Activated naive CD8-positive, alpha-beta T cell treated with anti-CD3 and anti-CD28 coated beads, Interleukin-2, amount 10 ng/mL, durations not matched to agents 7 days and 5 days (primary cell): ENCODE measurements around the gene IL25. TPM values are rescaled to one million over a fixed set of nuclear protein-coding genes. Genes with fewer than 3 reads are reported as not detected.
"Not testable (repeated sequence)": the region's sequence is repeated elsewhere in the genome, so short reads cannot be mapped to it uniquely, and the experiment has no call there.

ENCODE experiments used
- ATAC-seq: fragments of 150-1000 bp; cut with Tn5 transposase; one replicate; pipeline ENCODE4 v1.10.0; 2021; ENCODE audit warnings: low read depth, moderate library complexity
- POLR2A ChIA-PET: fragments of 350-600 bp; sonication (Branson Sonifier 250); formaldehyde crosslinking; loops from one replicate; lab custom pipeline; 2021; ENCODE audit warnings: antibody characterized with exemption; lab: Charles Lee
- DNase-seq: peaks from one replicate; pipeline ENCODE4 v3.0.0; 2021
- H3K27ac Mint-ChIP-seq: one replicate; pipeline ENCODE4 v1.8.0; 2022; ENCODE audit warnings: mild to moderate bottlenecking, mixed read lengths
- H3K27me3 Mint-ChIP-seq: one replicate; pipeline ENCODE4 v1.8.0; 2022; ENCODE audit warnings: mild to moderate bottlenecking, moderate library complexity, mixed read lengths
- H3K36me3 Mint-ChIP-seq: one replicate; pipeline ENCODE4 v1.8.0; 2021; ENCODE audit warnings: mild to moderate bottlenecking, mixed read lengths
- H3K4me1 Mint-ChIP-seq: one replicate; pipeline ENCODE4 v1.8.0; 2021; ENCODE audit warnings: mixed read lengths
- H3K4me3 Mint-ChIP-seq: one replicate; pipeline ENCODE4 v1.8.0; 2022; ENCODE audit warnings: mild to moderate bottlenecking, moderate library complexity, mixed read lengths
- H3K9me3 Mint-ChIP-seq: one replicate; pipeline ENCODE4 v1.8.0; 2021; ENCODE audit warnings: mixed read lengths
- total RNA-seq, 2 experiments: library from RNA; stranded (reverse); gene quantifications; one replicate each; pipeline ENCODE4 v1.2.3, GENCODE V29; 2021

IL25 gene
- total RNA-seq, 2 experiments from 2014 or later = 0.39 TPM; not detected in 1

DNA sequence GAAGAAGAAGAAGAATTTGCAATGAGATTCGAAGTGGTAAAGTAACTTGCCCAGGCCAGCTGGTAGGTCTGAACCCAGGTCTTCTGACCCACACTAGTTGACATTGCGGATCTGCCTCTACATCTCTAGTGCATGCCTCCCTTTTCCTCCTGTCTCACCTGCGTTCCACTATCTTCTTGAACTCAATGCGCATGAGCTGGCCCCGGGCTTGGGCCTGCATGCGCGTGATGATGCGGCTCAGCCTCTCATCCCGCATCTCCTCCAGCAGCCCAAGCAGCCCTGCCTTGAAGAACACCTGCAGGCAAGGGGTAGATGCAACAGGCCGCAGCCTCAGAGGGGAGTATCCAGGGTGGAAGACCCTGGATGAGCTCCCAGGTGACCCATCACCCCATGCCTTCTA is 23.5 kb downstream of the IL25 start:
- POLR2A ChIA-PET = no interaction called here
- Mint-ChIP-seq H3K4me3 (no peak overlapping the region), H3K27ac (no peak overlapping the region)

GRCh38 chr14:23396781-23397407 is 24.3 kb downstream of the IL25 start:
- H3K4me1 Mint-ChIP-seq = no peaks in the 10 kb centered on the region
- POLR2A ChIA-PET = no interaction called here
- ATAC-seq = no peak
- no peaks in the 10 kb centered on the region for H3K36me3 Mint-ChIP-seq
- no peak overlapping the region for H3K27ac Mint-ChIP-seq
- peaks cover 2% of the 10 kb centered on the region for H3K27me3 Mint-ChIP-seq
- no peak overlapping the region for H3K4me3 Mint-ChIP-seq
- DNase-seq = no peak
- no peaks in the 10 kb centered on the region for H3K9me3 Mint-ChIP-seq

More for the DNA sequence above, 23.5 kb downstream of the IL25 start:
- no peaks in the 10 kb centered on the region for H3K36me3 Mint-ChIP-seq
- no peaks in the 10 kb centered on the region for H3K9me3 Mint-ChIP-seq
- H3K4me1 Mint-ChIP-seq = no peaks in the 10 kb centered on the region
- no peak for ATAC-seq
- DNase-seq = no peak
- H3K27me3 Mint-ChIP-seq = peaks cover 2% of the 10 kb centered on the region

GRCh38 chr14:23398348-23398747 is 25.7 kb downstream of the IL25 start:
- Mint-ChIP-seq H3K27ac (no peak overlapping the region), H3K36me3 (no peaks in the 10 kb centered on the region), H3K4me1 (no peaks in the 10 kb centered on the region), H3K27me3 (no peaks in the 10 kb centered on the region), H3K4me3 (no peak overlapping the region), H3K9me3 (no peaks in the 10 kb centered on the region)
- POLR2A ChIA-PET = no interaction called here
- ATAC-seq (no peak), DNase-seq (no peak)

GRCh38 chr14:23399136-23399535 is 26.5 kb downstream of the IL25 start:
- Mint-ChIP-seq H3K27me3 (peaks cover 3% of the 10 kb centered on the region), H3K4me3 (no peak overlapping the region), H3K4me1 (no peaks in the 10 kb centered on the region), H3K9me3 (no peaks in the 10 kb centered on the region), H3K27ac (no peak overlapping the region), H3K36me3 (no peaks in the 10 kb centered on the region)
- POLR2A ChIA-PET = no interaction called here
- no peak for DNase-seq
- ATAC-seq = no peak

GRCh38 chr14:23399591-23399990 is 27.0 kb downstream of the IL25 start:
- H3K4me3 Mint-ChIP-seq = no peak overlapping the region
- no peaks in the 10 kb centered on the region for H3K36me3 Mint-ChIP-seq
- H3K4me1 Mint-ChIP-seq = no peaks in the 10 kb centered on the region
- H3K9me3 Mint-ChIP-seq = no peaks in the 10 kb centered on the region
- DNase-seq = no peak
- no peak for ATAC-seq
- peaks cover 3% of the 10 kb centered on the region for H3K27me3 Mint-ChIP-seq
- H3K27ac Mint-ChIP-seq = no peak overlapping the region
- POLR2A ChIA-PET = no interaction called here

DNA sequence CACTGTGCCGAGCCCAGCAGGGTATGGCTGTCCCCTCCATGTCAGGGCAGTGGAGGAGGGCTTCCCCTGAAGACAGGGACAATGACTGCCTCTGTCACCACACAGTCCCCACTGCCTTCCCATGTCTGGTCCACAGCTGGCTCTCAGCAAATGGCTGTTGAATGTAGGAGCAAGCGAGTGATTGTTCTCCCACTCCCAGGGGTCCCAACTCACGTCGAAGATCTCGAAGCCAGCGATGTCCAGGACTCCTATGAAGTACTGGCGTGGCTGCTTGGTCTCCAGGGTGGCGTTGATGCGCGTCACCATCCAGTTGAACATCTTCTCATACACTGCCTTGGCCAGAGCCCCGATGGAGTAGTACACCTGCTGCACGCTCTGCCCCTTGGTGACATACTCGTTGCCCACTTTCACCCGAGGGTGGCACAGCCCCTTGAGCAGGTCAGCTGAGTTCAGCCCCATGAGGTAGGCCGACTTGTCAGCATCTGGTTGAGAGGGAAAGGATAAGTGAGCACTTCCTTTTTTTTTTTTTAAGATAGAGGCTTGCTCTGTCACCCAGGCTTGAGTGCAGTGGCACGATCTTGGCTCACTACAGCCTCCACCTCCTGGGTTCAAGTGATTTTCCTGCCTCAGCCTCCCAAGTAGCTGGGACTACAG is 28.0 kb downstream of the IL25 start:
- H3K9me3 Mint-ChIP-seq, H3K27me3 Mint-ChIP-seq, POLR2A ChIA-PET, DNase-seq, H3K4me3 Mint-ChIP-seq, H3K27ac Mint-ChIP-seq, ATAC-seq, H3K36me3 Mint-ChIP-seq, H3K4me1 Mint-ChIP-seq: not testable (repeated sequence)

DNA sequence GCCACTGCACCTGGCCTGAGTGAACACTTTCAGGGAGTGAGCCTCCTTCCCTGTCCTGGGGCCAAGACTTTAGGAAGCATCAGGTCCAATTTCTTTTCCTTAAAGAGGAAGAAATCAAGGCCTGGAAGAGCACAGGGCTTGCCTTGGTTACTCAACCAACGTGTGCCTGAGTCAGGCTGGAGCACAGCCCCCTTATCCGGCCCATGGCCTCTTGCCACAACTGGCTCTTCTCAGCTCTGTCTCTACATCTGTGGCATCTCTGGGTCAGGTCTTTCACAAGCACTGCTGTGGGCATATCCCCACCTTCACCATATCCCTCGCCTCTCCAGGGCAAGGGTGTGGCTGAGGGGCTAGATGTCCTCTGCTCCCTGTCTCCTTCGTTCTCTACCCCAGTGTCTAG is 28.7 kb downstream of the IL25 start:
- no peak overlapping the region for H3K27ac Mint-ChIP-seq
- ATAC-seq (no peak), DNase-seq (no peak)
- H3K9me3 Mint-ChIP-seq = no peaks in the 10 kb centered on the region
- H3K4me1 Mint-ChIP-seq = no peaks in the 10 kb centered on the region
- H3K27me3 Mint-ChIP-seq = peaks cover 5% of the 10 kb centered on the region
- H3K4me3 Mint-ChIP-seq = no peak overlapping the region
- POLR2A ChIA-PET = no interaction called here
- no peaks in the 10 kb centered on the region for H3K36me3 Mint-ChIP-seq

GRCh38 chr14:23402296-23403138 is 29.9 kb downstream of the IL25 start:
- H3K27ac Mint-ChIP-seq = no peak overlapping the region
- no peaks in the 10 kb centered on the region for H3K4me1 Mint-ChIP-seq
- H3K27me3 Mint-ChIP-seq = peaks cover 7% of the 10 kb centered on the region
- no peak overlapping the region for H3K4me3 Mint-ChIP-seq
- ATAC-seq (no peak), DNase-seq (no peak)
- no peaks in the 10 kb centered on the region for H3K9me3 Mint-ChIP-seq
- no peaks in the 10 kb centered on the region for H3K36me3 Mint-ChIP-seq
- POLR2A ChIA-PET = no interaction called here

GRCh38 chr14:23403139-23403438 is 30.5 kb downstream of the IL25 start:
- Mint-ChIP-seq H3K36me3 (no peaks in the 10 kb centered on the region), H3K27ac (no peak overlapping the region), H3K9me3 (no peaks in the 10 kb centered on the region), H3K4me3 (no peak overlapping the region), H3K27me3 (peaks cover 10% of the 10 kb centered on the region), H3K4me1 (no peaks in the 10 kb centered on the region)
- DNase-seq (no peak), ATAC-seq (no peak)
- POLR2A ChIA-PET = no interaction called here

- ATAC-seq (no peak), DNase-seq (no peak)
- peaks cover under 1% of the 10 kb centered on the region for H3K4me1 Mint-ChIP-seq
- H3K9me3 Mint-ChIP-seq = no peaks in the 10 kb centered on the region
- no peak overlapping the region for H3K27ac Mint-ChIP-seq
- POLR2A ChIA-PET = interaction anchor here (0.6 kb wide), 1 partner anchor 167 kb away, joined by 5 read pairs; no protein-coding TSS in a partner anchor
- no peak overlapping the region for H3K4me3 Mint-ChIP-seq
- no peaks in the 10 kb centered on the region for H3K36me3 Mint-ChIP-seq
- H3K27me3 Mint-ChIP-seq = peaks cover 10% of the 10 kb centered on the region
These were observed 31.3 kb downstream of the IL25 start for GRCh38 chr14:23403908-23404307.

DNA sequence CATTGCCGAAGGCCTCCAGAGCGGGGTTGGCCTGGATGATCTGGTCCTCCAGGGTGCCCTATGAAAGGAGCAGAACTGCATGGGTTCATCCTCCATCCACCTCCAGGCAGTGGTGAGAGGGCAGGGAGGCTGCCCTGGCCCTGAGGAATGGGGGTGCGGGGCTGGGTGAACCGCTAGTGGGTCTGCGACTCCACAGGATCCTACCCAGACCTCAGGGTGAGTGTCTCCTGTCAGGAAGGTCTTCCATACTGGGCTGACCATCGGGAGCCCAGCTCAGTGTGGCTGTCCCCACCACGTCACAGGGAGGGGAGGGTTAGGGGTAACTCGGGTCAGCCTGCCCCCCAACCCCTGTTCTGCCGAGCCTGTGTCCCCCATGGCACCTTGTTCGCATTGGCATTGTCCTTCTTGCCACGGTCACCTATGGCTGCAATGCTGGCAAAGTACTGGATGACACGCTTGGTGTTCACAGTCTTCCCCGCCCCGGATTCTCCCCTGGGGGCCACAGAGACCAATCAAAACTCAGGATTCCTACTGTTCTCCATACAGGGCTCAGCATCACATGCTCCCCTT is 31.8 kb downstream of the IL25 start:
- H3K27me3 Mint-ChIP-seq = peaks cover 10% of the 10 kb centered on the region
- H3K27ac Mint-ChIP-seq = no peak overlapping the region
- H3K36me3 Mint-ChIP-seq = no peaks in the 10 kb centered on the region
- H3K4me3 Mint-ChIP-seq = no peak overlapping the region
- peaks cover 2% of the 10 kb centered on the region for H3K4me1 Mint-ChIP-seq
- DNase-seq (no peak), ATAC-seq (no peak)
- H3K9me3 Mint-ChIP-seq = no peaks in the 10 kb centered on the region
- POLR2A ChIA-PET = interaction anchor here (0.6 kb wide), 1 partner anchor 168 kb away, joined by 5 read pairs; no protein-coding TSS in a partner anchor

DNA sequence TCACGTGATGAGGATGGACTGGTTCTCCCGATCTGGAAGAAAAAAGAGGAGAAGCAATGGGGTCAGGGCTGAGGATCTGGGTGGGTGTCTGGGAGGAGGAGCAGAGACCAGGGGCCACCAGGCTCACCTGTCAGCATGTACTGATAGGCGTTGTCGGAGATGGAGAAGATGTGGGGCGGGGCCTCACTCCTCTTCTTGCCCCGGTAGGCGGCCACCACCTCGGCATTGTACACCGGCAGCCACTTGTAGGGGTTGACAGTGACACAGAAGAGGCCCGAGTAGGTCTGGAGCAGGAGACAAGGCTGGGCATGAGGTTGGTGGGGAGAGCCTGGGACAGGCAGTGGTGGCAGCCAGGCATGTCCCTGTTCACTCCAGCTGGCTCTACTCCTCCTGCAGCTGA is 32.5 kb downstream of the IL25 start:
- H3K4me1 Mint-ChIP-seq = peaks cover 2% of the 10 kb centered on the region
- H3K9me3 Mint-ChIP-seq = no peaks in the 10 kb centered on the region
- DNase-seq (no peak), ATAC-seq (no peak)
- POLR2A ChIA-PET = no interaction called here
- H3K4me3 Mint-ChIP-seq = no peak overlapping the region
- no peaks in the 10 kb centered on the region for H3K36me3 Mint-ChIP-seq
- H3K27ac Mint-ChIP-seq = no peak overlapping the region
- peaks cover 10% of the 10 kb centered on the region for H3K27me3 Mint-ChIP-seq

DNA sequence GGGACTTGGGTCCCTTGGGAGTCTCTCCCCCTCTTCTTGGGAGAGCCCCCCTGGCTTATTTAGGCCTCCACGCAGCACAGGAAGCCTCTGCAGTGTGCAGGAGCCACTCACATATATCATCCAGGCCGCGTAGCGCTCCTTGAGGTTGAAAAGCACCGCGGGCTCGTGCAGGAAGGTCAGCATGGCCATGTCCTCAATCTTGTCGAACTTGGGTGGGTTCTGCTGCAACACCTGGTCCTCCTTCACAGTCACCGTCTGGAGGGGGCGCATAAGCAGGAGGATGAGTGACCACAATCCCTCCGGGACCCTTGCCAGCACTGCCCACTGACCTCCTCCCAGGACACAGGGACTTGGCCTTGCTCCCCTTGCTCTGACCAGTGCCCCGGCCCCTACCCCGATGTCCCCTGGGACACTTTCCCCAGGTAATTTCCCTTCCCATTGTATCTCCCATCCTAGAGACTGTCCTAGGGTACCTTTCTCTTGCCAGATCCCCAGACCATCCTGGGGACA is 33.0 kb downstream of the IL25 start:
- POLR2A ChIA-PET = no interaction called here
- DNase-seq (no peak), ATAC-seq (no peak)
- no peak overlapping the region for H3K4me3 Mint-ChIP-seq
- H3K36me3 Mint-ChIP-seq = no peaks in the 10 kb centered on the region
- peaks cover 10% of the 10 kb centered on the region for H3K27me3 Mint-ChIP-seq
- H3K9me3 Mint-ChIP-seq = no peaks in the 10 kb centered on the region
- peaks cover 2% of the 10 kb centered on the region for H3K4me1 Mint-ChIP-seq
- H3K27ac Mint-ChIP-seq = no peak overlapping the region
